Naive thymus-derived CD8-positive, alpha-beta T cell (primary cell): ENCODE results near the gene BIN1. TPM values are rescaled to one million over a fixed set of nuclear protein-coding genes. Genes with fewer than 3 reads are reported as not detected.

Source experiments
- ATAC-seq, 2 donors: fragments of 150-1000 bp; cut with Tn5 transposase in 1 of 2; sonication (Bioruptor Pico), chemical (Tn5 transposase) in 1 of 2; 1 replicate in 1 of 2; 2 replicates in 1 of 2; pipeline ENCODE4 v1.10.0; 2021; ENCODE audit warnings: mild to moderate bottlenecking in 2 of 2, moderate library complexity in 2 of 2
- POLR2A ChIA-PET: fragments of 350-600 bp; sonication (Branson Sonifier 250); formaldehyde crosslinking; loops from one replicate; lab custom pipeline; 2021; ENCODE audit warnings: antibody characterized with exemption; lab: Charles Lee
- DNase-seq, 10 donors: peaks; one replicate each; pipeline versions ENCODE4 v3.0.0 to v3.0.0-alpha.2; 2020 to 2022
- H3K27ac Mint-ChIP-seq, 10 donors: one replicate each; pipeline ENCODE4 v1.8.0; 2020 to 2022; ENCODE audit warnings: mild to moderate bottlenecking in 10 of 10, mixed read lengths in 10 of 10, moderate library complexity in 4 of 10, inconsistent platforms in 1 of 10
- H3K27me3 Mint-ChIP-seq, 5 donors: one replicate each; pipeline ENCODE4 v1.8.0; 2021 to 2022; ENCODE audit warnings: mixed read lengths in 5 of 5
- H3K36me3 Mint-ChIP-seq, 3 donors: one replicate each; pipeline ENCODE4 v1.8.0; 2020 to 2022; ENCODE audit warnings: mixed read lengths in 3 of 3, mild to moderate bottlenecking in 2 of 3, inconsistent platforms in 1 of 3
- H3K4me1 Mint-ChIP-seq, 4 donors: one replicate each; pipeline ENCODE4 v1.8.0; 2021 to 2022; ENCODE audit warnings: mixed read lengths in 4 of 4
- H3K4me3 Mint-ChIP-seq, 10 donors: one replicate each; pipeline ENCODE4 v1.8.0; 2020 to 2022; ENCODE audit warnings: mild to moderate bottlenecking in 10 of 10, mixed read lengths in 10 of 10, moderate library complexity in 6 of 10, inconsistent platforms in 1 of 10
- H3K9me3 Mint-ChIP-seq, 9 donors: one replicate each; pipeline ENCODE4 v1.8.0; 2020 to 2022; ENCODE audit warnings: mixed read lengths in 9 of 9, mild to moderate bottlenecking in 3 of 9, inconsistent platforms in 1 of 9, moderate library complexity in 1 of 9
- polyA plus RNA-seq, 3 donors: library from polyadenylated mRNA; unstranded; fragments of 300-500 nt; fragmentation: Illumina TruSeq; gene quantifications; one replicate each; pipeline ENCODE4 v1.2.3, GENCODE V29; 2021
- total RNA-seq, 8 experiments: library from RNA in 2 of 8; stranded (reverse) in 2 of 8; gene quantifications; one replicate each; pipeline ENCODE4 v1.2.3 and lab custom pipeline; 2021 to 2026

BIN1 gene
- total and polyA plus RNA-seq, 5 experiments from 2014 or later, result 130 to 189 (median 156) TPM

DNA sequence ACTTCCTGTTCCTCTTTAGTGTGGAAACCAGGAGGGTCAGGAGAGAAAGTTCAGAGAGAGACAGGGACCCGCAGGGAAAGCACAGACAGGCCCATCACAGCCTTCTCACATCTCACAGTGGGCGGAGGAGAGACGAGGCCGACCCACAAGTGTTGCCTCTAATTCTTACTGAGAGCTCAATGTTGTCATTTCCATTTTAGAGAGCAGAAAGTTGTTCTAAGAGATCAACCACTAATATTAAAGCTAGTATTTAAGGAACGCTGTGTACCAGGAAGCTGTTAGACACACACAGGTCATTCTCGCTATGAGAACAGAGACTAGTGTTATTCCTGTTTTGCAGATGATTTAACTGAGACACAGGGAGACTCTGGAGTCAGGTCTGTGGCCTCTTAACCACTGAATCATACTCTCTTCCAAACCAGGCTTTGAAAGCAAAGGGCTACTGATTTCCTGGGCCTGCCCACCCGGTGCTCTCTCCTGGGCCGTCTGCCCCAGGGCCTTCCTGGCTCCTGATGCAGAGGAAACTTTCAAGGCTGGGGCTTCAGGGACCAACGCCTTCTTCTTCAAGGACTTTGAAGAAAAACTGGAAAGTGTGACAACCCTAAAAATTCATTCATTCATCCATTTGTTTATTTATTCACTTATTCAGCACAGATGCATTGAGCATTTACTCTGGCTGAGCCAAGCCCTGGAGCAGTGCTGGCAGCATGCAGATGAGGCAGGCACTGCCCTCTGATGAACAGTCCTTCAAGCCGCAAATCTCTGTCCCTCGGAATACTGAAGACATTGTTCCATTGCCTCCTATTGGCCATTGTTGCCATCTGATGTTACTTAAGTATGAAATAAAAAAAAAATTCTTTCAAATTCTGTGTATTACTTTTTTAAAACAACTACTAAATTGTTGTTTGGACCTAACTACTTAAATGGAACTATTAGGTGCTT is 37.2 kb upstream of the BIN1 start:
- ATAC-seq, result no peak

DNA sequence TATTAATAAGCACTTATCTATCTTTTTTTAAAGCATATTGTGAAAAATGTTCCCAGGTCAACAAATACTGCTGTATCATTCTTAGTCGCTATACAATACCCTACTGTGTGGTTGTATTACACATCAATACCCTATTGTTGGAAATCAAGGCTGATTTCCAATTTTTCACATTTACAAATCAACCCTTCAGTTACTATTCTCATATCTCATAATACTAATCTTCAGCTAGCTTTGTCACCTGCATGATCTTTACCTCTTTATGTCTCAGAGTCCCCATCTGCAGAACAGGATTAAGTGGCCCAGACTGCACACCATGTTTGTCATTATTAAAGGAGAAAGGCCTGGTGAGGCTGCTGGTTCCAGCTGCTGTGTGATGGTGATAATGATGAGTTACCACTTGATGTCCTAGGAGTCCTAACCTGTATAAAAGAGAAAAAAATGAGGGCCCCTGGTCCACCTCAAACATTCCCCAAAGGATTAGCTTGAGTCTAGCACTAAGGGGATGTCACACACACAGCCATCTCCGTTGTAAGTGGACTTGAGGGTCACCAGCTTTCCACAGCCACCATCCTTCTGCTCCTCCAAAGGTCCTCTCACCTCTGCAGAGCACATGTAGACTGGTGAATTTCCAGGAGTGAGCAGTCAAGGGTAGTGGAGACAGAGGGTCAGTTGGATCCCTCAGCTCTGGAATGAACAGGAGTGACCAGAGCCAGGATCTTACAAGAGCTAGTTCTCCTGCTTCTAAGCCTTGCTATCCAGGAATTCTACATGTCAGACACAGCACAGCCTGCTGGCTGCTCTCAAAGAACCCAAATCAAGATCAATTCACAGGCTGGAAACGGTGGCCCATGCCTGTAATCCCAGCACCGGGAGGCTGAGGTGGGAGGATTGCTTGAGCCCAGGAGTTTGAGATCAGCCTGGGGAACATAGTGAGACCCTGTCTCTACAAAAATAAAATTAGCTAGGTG is 36.0 kb upstream of the BIN1 start:
- ATAC-seq (no peak), DNase-seq (no peak)
- H3K36me3 Mint-ChIP-seq, result no peaks in the 10 kb centered on the region
- H3K4me1 Mint-ChIP-seq, result peaks cover 0 to 5% (median 2%) of the 10 kb centered on the region in 4 donors
- no peak overlapping the region for H3K4me3 Mint-ChIP-seq
- peaks cover 0 to 4% (median 0%) of the 10 kb centered on the region in 5 donors for H3K27me3 Mint-ChIP-seq
- POLR2A ChIA-PET, result no interaction called here
- no peak overlapping the region for H3K27ac Mint-ChIP-seq
- no peaks in the 10 kb centered on the region for H3K9me3 Mint-ChIP-seq

More for the DNA sequence above, 37.2 kb upstream of the BIN1 start:
- DNase-seq, result no peak
- Mint-ChIP-seq H3K4me1 (peaks cover 0 to 5% (median 2%) of the 10 kb centered on the region in 4 donors), H3K27ac (peak overlapping the region in 2 of 10 donors; percentile 34 to 63), H3K9me3 (no peaks in the 10 kb centered on the region), H3K27me3 (peaks cover 0 to 4% (median 0%) of the 10 kb centered on the region in 5 donors), H3K36me3 (no peaks in the 10 kb centered on the region), H3K4me3 (no peak overlapping the region)
- POLR2A ChIA-PET, result no interaction called here

DNA sequence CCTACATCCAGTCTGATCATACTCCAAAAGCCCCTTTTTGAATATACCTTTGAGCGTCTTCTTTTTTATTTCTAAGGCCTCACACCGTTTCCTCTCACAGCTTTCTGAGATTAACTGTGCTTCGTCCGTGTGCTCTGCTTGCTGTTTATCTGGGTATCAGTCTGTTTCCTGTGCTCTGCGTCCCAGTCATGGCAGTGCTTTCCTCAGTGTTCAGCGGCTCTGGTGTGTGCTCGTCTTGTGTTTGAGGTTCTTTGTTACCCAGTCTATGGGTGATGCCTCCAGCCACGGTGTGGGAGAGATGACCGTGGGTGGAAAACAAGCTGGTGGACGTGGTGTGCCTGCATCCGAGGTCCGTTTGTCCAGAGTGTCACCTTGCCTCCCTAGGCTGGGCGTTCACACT is 33.6 kb upstream of the BIN1 start:
- no peak overlapping the region for H3K4me3 Mint-ChIP-seq
- peaks cover 0 to 5% (median 2%) of the 10 kb centered on the region in 4 donors for H3K4me1 Mint-ChIP-seq
- DNase-seq (no peak), ATAC-seq (no peak)
- POLR2A ChIA-PET, result no interaction called here
- peaks cover 0 to 10% (median 2%) of the 10 kb centered on the region in 5 donors for H3K27me3 Mint-ChIP-seq
- H3K9me3 Mint-ChIP-seq, result no peaks in the 10 kb centered on the region
- no peak overlapping the region for H3K27ac Mint-ChIP-seq
- no peaks in the 10 kb centered on the region for H3K36me3 Mint-ChIP-seq

DNA sequence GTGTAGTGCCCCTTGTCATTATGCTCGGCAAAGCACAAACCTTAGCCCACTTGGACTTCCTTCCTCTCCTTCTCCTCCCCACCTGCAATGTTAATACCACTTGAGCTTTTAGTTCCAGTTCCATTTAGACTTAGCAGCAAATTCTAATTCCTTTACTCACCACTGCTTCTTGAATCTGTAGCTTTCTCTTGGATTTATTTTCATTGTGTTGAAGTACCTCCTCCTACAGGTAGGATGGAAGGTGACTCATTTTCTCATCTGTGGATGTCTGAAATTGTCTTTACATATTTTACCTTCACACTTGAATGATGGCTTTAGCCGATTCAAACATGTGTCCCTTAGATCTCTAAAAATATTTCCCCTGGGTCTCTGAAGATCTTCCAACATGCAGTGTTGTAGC is 32.8 kb upstream of the BIN1 start:
- H3K9me3 Mint-ChIP-seq, result no peaks in the 10 kb centered on the region
- ATAC-seq, result no peak
- H3K27me3 Mint-ChIP-seq, result peaks cover 0 to 10% (median 2%) of the 10 kb centered on the region in 5 donors
- H3K4me1 Mint-ChIP-seq, result peaks cover 0 to 10% (median 2%) of the 10 kb centered on the region in 4 donors
- no peak overlapping the region for H3K4me3 Mint-ChIP-seq
- no peak for DNase-seq
- POLR2A ChIA-PET, result no interaction called here
- H3K27ac Mint-ChIP-seq, result no peak overlapping the region
- no peaks in the 10 kb centered on the region for H3K36me3 Mint-ChIP-seq

DNA sequence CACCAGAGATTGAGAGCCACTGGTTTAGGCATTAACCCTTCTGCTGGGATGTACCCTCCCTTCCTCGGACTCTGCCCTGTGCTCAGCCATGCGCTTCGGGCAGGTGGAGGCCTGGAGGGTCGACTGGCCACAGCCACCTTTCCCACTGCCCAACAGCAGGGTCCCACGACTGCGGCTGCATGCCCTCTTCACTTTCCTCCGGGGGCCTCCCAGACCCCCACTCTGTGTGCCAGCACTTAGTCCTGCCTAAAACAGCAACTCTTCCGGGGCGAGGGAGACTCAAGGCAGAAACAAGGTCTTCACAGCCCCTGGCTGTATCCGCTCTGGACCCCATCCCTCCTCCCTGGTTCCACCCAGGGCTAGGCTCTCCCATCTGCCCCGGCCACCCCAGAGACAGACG is 31.3 kb upstream of the BIN1 start:
- no peak for DNase-seq
- ATAC-seq, result no peak
- H3K9me3 Mint-ChIP-seq, result no peaks in the 10 kb centered on the region
- no peaks in the 10 kb centered on the region for H3K36me3 Mint-ChIP-seq
- POLR2A ChIA-PET, result no interaction called here
- H3K4me1 Mint-ChIP-seq, result peaks cover 0 to 14% (median under 1%) of the 10 kb centered on the region in 4 donors
- H3K27ac Mint-ChIP-seq, result no peak overlapping the region
- peaks cover 0 to 10% (median 2%) of the 10 kb centered on the region in 5 donors for H3K27me3 Mint-ChIP-seq
- no peak overlapping the region for H3K4me3 Mint-ChIP-seq

DNA sequence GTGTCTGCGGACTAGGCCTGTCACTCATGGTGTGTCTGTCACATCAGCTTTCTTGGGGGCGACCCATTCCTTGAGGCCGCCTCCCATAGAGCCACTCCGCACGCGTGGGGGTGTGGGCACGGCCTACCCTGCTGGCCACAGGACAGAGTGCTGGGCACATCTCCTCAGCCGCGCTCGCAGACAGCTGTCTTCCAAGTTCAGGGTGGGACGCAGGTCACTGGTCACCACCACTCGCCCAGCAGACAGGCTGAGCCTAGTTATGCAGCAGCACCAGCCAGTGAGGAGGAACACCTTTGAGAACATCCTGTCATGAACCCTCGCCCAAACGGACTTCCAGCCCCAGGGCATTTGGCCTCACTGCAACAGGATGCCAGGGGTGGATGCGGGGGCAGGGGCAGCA is 30.8 kb upstream of the BIN1 start:
- no peak for ATAC-seq
- peaks cover 0 to 10% (median 2%) of the 10 kb centered on the region in 5 donors for H3K27me3 Mint-ChIP-seq
- POLR2A ChIA-PET, result no interaction called here

DNA sequence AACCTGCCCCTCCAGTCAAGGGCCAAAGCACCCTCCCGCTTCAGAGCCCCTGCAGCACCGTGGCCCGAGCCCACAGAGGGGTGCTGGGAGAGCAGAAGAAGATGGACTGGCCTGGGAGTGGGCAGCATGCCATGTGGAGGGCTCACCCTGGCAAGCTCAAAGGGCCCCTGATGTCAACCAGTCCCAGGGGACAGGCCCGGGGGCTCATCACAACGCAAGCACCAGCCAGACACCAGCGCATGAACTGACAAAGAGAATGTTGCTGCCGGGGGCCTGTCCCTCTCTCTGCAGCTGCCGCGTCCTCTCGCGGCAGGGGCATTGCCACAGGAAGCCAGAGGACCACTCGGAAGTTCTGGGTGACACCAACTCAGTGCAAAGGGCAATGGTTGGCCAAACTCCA is 30.3 kb upstream of the BIN1 start:
- H3K36me3 Mint-ChIP-seq, result no peaks in the 10 kb centered on the region
- H3K9me3 Mint-ChIP-seq, result no peaks in the 10 kb centered on the region
- ATAC-seq, result no peak
- no peak overlapping the region for H3K27ac Mint-ChIP-seq
- H3K27me3 Mint-ChIP-seq, result peaks cover 0 to 10% (median 2%) of the 10 kb centered on the region in 5 donors
- DNase-seq, result no peak
- no peak overlapping the region for H3K4me3 Mint-ChIP-seq
- POLR2A ChIA-PET, result no interaction called here
- peaks cover 0 to 14% (median under 1%) of the 10 kb centered on the region in 4 donors for H3K4me1 Mint-ChIP-seq

More for the DNA sequence above, 30.8 kb upstream of the BIN1 start:
- no peak overlapping the region for H3K27ac Mint-ChIP-seq
- H3K4me1 Mint-ChIP-seq, result peaks cover 0 to 14% (median under 1%) of the 10 kb centered on the region in 4 donors
- no peak overlapping the region for H3K4me3 Mint-ChIP-seq
- no peak for DNase-seq
- no peaks in the 10 kb centered on the region for H3K36me3 Mint-ChIP-seq
- no peaks in the 10 kb centered on the region for H3K9me3 Mint-ChIP-seq

DNA sequence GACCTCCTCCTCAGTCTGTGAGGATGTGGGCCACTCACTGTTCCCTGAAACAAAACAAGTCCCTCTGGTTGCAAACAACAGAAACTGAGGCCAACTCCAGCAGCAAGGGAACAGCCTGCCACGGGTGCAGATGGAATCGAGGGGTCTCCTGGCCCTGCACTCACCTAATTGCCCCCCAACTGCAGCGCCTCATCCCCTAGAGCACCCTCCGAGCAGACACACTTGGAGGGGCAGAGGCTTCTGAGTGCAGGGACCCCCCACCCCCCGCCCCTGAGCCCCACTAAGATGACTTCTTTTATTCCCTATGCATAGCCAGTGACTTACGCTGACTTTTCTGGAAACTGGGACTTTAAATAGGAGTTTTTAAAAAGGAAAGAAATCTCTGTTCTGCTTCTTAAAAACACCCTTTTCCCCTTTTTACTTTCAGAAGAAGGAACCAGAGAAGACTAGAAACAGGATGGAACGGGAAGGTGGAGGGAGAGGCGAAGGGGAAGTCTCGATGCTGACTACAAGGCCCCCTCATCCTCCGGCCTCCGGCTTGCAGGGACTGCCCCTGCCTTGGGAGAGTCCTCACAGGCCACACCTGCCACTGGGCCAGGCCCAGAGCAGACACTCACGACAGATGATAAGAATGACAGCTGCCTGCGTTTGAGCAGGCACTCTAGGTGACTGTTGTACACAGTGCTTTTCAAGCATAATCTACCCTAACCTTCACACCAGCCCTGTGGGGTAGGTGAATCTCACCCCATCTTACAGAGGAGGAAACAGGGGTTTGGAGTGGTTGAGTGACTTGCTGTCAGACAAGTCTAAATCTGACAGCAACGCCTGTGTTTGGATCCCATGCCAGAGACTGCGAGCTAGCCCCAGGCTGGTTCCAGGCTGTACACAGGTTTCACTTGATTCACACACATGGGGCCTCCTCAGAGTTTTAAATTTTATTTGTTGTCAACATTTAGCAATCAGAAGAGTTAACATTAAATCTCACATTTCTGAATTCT is 28.2 kb upstream of the BIN1 start:
- peaks cover 0 to 14% (median 2%) of the 10 kb centered on the region in 4 donors for H3K4me1 Mint-ChIP-seq
- DNase-seq, result no peak
- POLR2A ChIA-PET, result no interaction called here
- H3K36me3 Mint-ChIP-seq, result no peaks in the 10 kb centered on the region
- no peaks in the 10 kb centered on the region for H3K9me3 Mint-ChIP-seq
- H3K27ac Mint-ChIP-seq, result no peak overlapping the region
- H3K27me3 Mint-ChIP-seq, result peaks cover 0 to 10% (median 0%) of the 10 kb centered on the region in 5 donors
- no peak overlapping the region for H3K4me3 Mint-ChIP-seq
- ATAC-seq, result no peak

DNA sequence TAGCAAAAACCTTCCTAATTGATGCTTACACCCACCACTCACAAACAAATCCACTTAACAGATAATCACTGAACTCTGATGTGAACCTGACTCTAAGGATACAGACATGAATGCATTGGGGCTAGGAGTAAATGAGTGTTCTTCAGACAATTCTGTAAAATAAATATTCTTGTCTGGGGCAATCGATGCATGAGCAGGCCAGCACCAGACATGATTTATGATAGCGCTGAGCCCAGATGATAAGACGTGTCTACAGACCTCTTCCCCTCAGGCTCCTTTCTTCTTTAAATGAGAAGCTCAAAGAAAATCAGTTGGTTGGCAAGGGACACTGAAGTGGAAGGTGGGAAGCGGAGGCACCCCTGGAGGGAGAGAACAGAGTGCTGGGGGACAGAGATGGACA is 27.3 kb upstream of the BIN1 start:
- Mint-ChIP-seq H3K4me1 (peaks cover 0 to 9% (median under 1%) of the 10 kb centered on the region in 4 donors), H3K27ac (peak overlapping the region in 1 of 10 donors; percentile 67), H3K36me3 (no peaks in the 10 kb centered on the region), H3K4me3 (no peak overlapping the region), H3K27me3 (peaks cover 0 to 10% (median 0%) of the 10 kb centered on the region in 5 donors), H3K9me3 (no peaks in the 10 kb centered on the region)
- DNase-seq (no peak), ATAC-seq (no peak)
- POLR2A ChIA-PET, result no interaction called here

DNA sequence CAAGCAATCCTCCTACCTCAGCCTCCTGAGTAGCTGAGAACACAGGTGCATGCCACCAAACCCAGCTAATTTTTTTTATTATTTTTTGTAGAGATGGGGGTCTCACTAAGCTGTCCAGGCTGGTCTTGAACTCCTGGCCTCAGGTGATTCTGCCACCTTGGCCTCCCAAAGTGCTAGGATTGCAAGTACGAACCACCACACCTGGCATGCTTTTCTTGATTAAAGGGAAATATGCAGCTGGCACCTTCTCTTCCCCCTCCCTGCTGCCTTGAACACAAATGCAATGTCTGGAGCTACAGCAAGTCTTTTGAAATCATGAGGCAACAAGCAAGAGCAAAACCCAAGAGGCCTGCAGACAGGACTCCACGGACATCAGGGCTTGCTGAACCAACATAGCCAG is 26.8 kb upstream of the BIN1 start:
- Mint-ChIP-seq H3K36me3 (no peaks in the 10 kb centered on the region), H3K27me3 (peaks cover 0 to 10% (median 0%) of the 10 kb centered on the region in 5 donors), H3K9me3 (no peaks in the 10 kb centered on the region), H3K4me1 (peaks cover 0 to 9% (median under 1%) of the 10 kb centered on the region in 4 donors), H3K4me3 (no peak overlapping the region), H3K27ac (peak overlapping the region in 1 of 10 donors; percentile 67)
- ATAC-seq (no peak), DNase-seq (no peak)
- POLR2A ChIA-PET, result no interaction called here

DNA sequence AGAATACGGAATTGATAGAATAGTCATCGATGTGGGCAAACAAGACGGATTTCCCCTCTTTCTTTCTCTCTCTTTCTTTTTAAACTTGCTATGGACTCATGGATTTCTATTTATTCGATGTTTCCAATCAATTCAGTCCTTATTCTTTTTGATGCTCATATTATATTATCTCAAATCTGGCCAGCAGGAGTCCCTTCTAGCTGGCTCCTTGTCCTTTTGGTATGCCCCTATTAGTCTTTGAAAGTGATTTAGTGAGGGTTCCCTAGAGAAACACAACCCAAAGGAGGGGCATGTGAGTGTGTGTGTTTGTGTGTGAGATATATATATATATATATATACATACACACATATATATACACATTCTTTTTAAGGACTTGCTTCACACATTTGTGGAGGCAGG is 23.5 kb upstream of the BIN1 start:
- H3K36me3 Mint-ChIP-seq, result no peaks in the 10 kb centered on the region

More for the DNA sequence above, 23.5 kb upstream of the BIN1 start:
- POLR2A ChIA-PET, result no interaction called here
- Mint-ChIP-seq H3K27ac (peak overlapping the region in 1 of 10 donors; percentile 20), H3K4me3 (no peak overlapping the region), H3K9me3 (no peaks in the 10 kb centered on the region), H3K4me1 (peaks cover 0 to 26% (median 2%) of the 10 kb centered on the region in 4 donors), H3K27me3 (peaks cover 0 to 4% (median 0%) of the 10 kb centered on the region in 5 donors)
- DNase-seq, result no peak
- no peak for ATAC-seq
